HG03521 (cell line): ENCODE measurements around the gene ABCB8.
"Not testable (repeated sequence)": the region's sequence is repeated elsewhere in the genome, so short reads cannot be mapped to it uniquely, and the experiment has no call there.

Experiments
- ATAC-seq: cut with Tn5 transposase; IDR thresholded peaks from one replicate; pipeline ENCODE4 v1.9.1; 2021; ENCODE audit warnings: mild to moderate bottlenecking, moderate library complexity; ENCODE audit not compliant: unreplicated experiment

The ABCB8 gene

DNA sequence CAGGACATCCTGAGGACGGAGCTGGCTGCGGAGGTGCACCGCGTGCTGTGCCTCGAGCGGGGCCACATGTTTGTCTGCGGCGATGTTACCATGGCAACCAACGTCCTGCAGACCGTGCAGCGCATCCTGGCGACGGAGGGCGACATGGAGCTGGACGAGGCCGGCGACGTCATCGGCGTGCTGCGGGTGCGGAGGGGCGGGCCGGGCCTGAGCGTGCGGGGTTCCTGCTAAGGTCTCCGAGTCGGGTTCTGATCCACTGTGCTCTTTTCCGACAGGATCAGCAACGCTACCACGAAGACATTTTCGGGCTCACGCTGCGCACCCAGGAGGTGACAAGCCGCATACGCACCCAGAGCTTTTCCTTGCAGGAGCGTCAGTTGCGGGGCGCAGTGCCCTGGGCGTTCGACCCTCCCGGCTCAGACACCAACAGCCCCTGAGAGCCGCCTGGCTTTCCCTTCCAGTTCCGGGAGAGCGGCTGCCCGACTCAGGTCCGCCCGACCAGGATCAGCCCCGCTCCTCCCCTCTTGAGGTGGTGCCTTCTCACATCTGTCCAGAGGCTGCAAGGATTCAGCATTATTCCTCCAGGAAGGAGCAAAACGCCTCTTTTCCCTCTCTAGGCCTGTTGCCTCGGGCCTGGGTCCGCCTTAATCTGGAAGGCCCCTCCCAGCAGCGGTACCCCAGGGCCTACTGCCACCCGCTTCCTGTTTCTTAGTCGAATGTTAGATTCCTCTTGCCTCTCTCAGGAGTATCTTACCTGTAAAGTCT lies 14.3 kb upstream of the ABCB8 start:
- ATAC-seq = no peak

DNA sequence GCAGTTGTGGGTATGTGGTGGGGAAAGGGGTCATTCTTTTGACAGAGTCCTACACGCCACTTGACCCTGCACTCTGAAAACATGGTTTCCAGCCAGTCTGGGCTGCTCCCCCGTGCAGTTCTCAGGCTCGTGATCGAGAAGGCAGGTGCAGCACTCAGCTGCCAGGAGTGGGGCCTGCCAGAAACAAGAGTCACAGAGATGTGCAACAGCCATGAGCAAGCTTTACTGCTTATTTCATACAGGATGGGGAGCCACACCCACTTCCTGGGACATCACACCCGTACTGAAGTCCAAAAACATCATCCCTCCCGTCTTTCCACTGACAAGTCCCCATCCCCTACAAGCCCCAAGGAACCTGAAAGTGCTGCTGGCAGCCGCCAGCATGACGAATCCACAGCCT lies 13.3 kb upstream of the ABCB8 start:
- no peak for ATAC-seq

DNA sequence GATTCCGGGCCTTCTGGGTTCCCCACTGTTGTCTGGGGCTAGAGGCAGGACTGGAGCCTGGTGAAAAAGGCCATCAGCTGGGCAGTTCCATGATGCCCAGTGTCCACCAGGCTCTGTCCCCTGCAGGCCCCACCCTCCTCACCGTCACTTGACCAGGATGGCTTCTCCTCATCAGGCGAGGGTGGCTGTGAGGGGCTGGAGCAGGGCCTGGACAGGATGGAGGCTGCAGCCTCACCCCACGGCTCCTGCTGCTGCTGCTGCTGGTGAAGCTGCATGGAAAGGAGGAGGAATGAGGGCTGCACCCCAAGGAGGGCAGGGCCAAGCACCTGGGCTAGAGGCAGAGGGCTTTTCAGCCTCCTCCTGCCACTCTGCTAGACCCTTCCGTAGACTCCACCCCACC lies 12.3 kb upstream of the ABCB8 start:
- no peak for ATAC-seq

DNA sequence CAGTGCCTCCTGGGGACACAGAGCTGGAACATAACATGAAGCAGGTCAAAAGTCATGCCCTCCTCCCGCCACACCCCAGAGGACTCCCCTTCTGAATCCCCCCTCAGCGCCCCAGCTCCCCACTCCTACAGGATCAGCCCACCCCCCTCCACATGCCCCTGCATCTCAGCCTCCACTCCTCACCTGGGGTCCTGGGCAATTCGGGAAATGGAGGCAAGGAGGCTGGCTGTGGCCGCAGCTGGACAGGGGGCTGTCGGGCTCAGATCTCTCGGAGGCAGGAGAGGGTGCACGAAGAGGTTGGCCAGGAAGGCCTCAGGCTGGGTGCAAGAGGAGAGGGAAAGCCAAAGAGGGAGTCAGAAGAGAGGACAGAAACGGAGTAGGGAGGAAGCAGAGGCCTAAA lies 11.7 kb upstream of the ABCB8 start:
- no peak for ATAC-seq

DNA sequence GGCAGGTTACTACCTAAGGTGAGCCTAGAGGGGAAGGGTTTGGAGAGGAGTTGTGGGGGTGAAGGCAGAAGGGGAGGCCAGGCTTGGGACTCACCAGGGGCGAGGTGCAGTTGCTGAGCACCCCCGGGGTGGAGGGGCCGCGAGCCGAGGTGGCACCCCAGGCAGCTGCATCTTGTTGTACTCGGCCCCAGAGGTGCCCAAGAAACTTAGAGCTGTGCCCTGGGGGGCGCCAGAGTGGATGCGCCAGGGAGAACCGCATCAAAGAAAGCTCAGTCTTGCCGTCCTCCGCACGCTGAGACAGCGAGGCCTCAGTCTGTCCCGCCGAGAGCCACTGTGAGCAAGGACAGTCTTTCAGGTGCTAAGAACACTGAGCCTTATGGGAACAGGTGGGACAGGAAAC lies 11.3 kb upstream of the ABCB8 start:
- ATAC-seq = no peak

DNA sequence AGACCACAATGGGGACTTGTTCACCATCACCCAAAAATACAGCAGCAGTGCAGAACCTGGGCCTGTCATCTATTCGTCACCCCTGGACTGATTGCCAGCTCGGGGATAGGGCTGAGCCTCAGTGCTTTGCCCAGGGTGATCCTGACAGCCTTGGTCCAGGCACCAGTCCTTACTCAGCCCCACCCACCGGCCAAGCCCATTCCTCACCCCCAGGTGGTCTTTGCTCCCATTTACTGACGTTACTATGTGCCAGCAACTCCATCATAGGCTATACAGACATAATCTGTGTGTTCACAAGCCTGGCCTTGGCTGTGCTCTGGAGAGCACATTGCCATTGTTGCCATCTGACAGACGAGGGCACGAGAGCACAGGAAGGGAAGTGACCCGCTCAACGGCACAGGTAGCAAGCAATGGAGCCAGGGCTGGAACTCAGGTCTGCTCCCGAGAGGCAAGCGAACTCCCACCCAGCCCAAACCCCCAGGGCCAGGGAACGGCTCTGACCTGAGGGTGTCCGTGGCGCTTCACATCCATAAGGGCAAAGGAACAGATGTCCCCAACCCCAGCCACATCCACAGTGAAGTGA lies 10.8 kb upstream of the ABCB8 start:
- no peak for ATAC-seq

DNA sequence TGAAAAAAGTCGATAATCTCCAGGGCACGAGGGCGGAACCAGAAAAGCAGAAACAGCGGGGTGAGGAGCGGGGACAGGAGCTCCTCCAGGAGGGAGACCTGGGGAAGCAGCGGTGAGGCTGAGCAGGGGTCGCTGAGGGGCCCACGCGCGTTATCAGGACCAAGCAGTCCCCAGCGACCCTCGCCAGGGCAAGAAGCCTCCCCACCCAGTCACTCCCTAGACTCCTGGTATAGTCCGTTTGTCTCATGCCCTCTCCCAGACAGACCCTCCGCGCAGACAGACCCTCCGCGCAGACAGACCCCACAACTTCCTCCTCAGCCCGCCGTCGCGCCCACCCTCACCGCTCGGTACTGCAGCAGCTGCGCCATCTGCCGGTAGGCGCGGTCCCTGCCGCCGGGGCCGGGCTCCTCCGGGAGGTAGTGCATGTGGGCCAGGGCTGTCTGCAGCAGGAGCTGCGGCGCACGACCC lies 10.3 kb upstream of the ABCB8 start:
- ATAC-seq = no peak

DNA sequence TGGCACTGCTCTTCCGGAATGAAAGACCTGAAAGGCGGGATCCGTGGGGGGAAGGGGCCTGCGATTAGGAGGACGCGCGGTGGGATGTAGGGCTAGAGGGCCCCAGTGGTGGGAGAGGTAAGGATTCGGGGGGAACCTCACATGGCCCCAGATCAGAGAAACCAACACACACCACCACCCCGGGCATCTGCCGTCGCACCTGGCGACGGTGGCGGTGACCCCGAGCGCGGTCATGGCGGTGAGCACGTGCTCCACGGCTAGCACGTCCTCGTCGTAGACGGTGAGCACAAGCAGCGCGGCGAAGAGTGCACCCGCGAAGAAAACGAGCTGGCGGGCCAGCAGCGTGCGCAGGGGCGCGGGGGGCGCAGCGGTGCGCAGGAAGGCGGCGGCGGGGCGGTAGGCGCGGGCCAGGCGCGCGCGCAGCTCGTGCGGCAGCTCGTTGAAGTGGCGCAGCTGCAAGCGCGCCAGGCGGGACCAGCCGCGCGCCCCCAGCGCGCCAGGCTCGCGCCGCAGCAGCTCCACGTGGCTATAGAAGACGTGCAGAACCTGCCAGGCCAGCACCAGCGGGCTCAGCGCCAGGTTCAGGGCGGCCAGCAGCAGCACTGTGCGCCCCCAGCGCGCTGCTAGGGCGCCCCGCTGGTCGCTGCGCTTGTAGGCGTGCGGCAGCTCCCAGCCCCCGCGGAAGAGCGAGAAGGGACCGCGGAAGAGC lies 9.7 kb upstream of the ABCB8 start:
- ATAC-seq = no peak

DNA sequence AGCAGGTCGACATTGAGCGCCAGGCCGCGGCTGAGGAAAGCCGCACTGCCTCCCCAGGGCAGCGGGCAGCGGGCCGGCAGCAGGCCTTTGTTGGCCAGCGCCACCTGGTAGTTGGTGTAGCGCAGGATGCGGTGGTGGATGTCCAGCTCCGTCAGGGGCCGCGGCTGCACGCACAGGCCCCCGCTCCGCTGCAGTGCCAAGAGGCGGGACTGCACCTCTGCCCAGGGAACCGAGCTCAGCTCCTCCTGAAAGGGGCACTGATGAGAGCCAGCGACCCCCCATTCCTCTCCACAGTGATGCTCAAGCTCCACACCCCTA lies 9.2 kb upstream of the ABCB8 start:
- no peak for ATAC-seq

DNA sequence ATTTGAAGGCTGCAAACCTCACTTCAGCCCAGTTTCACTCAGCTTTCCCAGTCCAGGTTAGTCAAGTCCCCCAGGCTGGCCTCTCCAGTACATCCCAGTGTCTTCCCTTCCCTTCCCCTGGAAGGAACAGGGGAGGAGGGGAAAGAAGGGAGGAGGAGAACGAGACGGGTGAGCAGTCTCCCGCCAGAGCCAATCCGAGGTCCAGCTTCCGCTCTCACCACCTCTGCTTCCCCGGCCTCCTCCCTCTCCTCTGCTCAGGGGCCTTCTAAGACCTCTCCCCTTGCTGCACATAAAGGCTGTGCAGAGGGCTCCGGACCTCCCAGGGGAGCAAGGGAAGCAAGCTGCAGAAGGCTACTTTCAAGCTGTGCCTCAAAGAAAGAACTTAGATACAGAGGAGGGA lies 8.0 kb upstream of the ABCB8 start:
- ATAC-seq = no peak

DNA sequence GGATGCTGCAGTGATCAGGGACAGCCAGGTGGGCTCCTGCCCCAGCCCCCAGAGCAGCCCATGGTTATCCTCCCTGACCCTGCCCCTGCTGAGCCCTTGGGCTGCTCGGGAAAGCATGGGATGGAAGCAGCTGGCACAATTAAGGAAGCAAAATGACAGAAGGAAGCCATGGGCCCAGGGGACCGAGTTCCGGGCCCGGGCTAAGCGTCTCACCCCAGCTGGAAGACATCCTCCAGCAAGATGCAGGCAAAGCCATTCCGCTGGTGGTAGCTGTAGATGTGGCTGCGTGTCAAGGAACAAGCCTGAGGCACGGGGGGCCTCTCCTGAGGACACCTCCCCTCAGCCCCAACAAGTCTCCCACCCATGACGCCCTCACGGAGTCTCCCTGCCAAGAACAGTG lies 5.0 kb upstream of the ABCB8 start:
- no peak for ATAC-seq

DNA sequence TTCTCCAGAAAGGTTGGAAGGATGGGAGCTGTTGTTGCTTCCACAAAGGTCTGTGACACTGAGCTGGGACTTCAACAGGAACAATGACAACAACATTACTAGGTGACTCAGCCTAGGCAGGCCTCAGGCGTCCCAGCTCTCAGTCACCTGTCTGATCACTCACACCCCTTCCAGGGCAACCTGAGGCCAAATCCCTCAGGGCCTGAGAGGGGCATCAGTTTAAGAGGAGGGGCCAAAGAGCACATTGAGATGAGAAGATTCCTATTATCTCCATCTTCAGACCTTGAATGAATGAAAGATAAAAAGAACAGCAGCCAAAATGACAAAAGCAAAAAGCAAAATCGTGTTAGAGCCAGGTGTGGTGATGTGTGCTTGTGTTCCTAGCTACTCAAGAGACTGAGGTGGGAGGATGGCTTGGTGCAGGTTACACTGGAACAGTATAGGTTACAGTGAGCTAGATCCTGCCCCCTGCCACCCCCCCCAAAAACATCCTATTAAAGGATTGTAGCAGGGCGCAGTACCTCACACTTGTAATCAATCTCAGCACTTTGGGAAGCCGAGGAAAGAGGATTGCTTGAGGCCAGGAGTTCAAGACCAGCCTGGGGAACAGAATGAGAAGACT lies 3.7 kb upstream of the ABCB8 start, which contains the start of gene ATG9B:
ATG9B (minus strand) TSS at position 60 of the 622 bp plus-strand sequence. CDS start 71 bp downstream, outside the sequence.
- no peak for ATAC-seq

DNA sequence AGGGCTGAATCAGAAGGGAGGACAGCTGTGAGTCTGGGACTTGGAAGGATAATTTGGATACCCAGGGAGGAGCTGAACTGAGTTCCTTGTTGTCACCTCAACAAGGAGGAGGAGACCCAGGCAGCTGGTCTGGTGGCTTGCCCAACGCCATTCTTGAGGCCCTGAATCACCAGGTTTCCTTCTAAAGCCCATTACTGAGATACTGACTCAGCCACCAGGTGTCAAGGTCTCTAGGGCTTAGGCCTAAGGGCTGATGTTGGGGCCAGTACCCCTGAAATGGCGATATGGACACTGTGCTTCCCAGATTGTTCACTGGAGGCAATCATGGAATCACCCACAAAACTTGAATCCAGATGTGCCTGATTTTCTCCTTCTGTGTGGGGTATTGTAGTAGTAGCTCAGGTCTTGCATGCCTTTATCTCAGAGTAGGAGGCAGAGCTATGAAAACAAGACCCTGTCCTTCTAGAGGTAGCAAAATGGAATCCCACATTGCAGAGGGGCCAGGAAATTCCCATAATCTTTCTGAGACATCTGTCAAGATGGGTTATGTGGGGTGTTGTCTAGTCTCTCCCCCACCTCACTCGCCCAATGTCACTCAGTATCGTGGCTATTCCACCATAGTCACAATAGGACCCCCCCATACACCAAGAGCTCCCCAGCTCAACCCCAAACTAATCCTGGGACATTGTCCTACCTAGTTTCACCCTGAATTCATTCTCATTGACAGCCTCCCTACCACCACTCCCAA lies 2.2 kb upstream of the ABCB8 start:
- no peak for ATAC-seq

DNA sequence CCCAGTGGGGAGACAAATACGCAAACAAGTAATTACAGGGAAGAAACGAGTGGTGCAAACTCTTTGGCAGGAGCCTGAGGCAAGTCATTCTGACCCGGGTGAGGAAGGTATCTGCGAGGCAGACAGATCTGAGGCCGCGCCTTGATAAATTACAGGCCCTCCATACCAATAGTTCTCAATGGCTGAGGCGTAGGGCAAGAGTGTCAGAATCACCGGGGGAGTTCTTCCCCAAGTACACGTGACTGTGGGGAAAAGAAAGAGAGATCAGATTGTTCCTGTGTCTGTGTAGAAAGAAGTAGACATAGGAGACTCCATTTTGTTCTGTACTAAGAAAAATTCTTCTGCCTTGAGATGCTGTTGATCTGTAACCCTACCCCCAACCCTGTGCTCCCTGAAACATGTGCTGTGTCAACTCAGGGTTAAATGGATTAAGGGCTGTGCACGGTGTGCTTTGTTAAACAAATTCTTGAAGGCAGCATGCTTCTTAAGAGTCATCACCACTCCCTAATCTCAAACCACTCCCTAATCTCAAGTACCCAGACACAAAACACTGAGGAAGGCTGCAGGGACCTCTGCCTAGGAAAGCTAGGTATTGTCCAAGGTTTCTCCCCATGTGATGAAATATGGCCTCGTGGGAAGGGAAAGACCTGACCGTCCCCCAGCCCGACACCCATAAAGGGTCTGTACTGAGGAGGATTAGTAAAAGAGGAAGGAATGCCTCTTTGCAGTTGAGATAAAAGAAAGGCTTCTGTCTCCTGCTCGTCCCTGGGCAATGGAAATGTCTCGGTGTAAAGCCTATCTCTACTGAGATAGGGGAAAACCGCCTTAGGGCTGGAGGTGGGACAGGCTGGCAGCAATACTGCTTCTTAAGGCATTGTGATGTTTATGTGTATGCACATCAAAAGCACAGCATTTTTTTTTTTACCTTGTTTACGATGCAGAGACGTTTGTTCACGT lies 1.2 kb upstream of the ABCB8 start:
- not testable (repeated sequence) for ATAC-seq

DNA sequence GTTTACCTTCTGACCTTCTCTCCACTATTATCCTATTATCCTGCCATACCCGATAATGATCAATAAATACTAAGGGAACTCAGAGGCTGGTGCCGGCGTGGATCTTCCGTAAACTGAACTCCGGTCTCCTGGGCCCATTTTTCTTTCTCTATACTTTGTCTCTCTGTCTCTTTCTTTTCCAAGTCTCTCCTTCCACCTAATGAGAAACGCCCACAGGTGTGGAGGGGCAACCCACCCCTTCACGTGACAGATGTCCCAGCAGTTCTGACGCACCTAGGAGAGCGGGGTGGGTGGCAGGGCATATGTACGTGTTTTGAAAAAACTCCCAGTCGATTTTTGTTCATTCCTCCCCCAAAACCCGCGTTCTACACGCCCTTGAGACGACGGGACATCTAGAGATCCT lies 521 bp upstream of the ABCB8 start:
- not testable (repeated sequence) for ATAC-seq

DNA sequence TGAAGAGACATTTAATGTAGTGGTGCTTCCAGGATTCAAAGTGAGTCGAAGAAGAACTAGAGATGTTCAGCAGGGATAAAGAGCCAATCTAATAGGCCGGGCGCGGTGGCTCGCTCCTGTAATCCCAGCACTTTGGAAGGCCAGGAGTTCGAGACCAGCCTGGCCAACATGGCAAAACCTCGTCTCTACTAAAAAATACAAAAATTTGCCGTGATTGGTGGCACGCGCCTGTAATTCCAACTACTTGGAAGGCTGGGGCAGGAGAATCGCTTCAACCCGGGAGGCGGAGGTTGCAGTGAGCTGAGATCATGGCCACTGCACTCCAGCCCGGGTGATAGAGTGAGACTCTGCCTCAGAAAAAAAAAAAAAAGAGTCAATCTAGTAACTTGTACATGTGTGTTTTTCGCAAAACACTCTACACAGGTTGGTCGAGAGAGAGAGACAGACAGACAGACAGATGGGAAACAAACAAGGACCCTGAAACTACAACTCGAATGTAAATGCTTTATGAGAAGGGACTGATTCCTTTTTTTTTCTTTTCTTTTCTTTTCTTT lies 775 bp downstream of the ABCB8 start:
- no peak for ATAC-seq

DNA sequence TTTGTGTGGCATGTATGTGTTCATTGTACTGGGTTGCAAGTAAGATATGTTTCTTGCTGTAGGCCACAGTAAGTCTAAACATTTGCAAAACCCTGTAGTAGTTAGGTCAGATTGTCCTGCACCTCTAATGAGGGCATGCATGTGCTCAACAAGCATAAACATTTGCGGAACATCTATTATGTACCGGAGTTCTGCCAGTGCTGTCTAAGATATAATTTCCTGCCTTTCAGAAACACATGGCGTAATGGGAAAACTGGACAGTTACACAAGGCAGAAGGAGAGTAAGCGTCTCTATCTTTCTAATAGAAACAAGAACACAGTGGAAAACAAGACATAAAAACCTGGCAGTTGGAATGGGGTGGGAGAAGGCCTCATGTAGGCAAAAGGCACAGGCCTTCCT lies 2.8 kb downstream of the ABCB8 start:
- ATAC-seq = no peak

DNA sequence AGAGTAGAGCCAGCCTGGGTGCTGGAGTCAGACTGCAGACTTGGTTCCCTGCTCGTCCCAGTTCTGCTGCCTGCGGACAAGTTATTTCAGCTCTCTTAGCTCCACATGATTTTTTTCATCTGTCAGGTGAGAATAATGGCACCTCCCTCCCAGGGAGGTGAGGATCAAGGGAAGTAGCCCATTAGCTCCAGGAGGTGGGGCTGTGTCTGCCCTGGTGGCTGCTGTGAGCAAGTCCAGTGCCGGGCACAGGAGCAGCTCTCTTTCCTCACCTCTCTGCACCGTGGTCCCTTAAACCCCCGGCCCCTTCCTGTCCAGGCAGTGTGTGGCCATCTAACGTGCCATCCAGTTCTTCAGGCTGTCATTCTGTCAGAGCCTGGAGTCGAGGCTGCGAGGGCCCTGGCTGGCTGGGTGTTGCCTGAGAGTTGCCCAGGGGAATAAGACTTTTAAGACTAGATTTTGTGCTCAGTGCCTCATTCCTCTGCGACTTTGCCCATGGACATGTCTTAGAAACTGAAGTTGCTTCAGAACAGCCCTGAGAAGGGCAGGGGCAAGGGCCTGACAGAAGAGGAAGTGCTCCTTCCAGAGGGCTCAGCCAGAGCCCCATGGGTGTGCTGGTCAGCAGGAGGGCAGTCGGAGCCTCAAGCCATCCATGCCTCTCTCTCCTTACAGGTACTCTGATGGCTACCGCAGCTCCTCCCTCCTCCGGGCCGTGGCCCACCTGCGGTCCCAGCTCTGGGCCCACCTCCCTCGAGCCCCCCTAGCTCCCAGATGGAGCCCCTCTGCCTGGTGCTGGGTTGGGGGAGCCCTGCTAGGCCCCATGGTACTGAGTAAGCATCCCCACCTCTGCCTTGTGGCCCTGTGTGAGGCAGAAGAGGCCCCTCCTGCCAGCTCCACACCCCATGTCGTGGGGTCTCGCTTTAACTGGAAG lies 5.0 kb downstream of the ABCB8 start:
- no peak for ATAC-seq

DNA sequence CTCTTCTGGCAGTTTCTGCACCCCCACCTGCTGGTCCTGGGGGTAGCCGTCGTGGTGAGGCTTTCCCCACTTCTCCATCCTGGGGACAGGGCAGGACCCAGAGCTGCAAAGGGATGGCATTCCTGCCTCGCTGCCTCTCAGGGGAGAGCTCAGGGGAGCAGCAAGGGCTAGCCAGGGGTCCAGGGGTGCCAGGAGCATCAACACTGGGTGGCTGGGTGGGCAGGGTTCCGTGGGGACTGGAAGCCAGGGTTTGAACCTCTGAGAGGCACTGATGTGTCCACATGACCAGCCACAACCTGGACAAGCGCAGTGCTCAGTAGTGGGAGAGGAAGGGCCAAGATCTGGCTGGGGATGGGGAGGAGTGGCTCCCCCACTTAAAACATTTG lies 5.6 kb downstream of the ABCB8 start:
- ATAC-seq = no peak
